ENCODE results near the gene PCDHGC5.

PCDHGC5 gene

DNA sequence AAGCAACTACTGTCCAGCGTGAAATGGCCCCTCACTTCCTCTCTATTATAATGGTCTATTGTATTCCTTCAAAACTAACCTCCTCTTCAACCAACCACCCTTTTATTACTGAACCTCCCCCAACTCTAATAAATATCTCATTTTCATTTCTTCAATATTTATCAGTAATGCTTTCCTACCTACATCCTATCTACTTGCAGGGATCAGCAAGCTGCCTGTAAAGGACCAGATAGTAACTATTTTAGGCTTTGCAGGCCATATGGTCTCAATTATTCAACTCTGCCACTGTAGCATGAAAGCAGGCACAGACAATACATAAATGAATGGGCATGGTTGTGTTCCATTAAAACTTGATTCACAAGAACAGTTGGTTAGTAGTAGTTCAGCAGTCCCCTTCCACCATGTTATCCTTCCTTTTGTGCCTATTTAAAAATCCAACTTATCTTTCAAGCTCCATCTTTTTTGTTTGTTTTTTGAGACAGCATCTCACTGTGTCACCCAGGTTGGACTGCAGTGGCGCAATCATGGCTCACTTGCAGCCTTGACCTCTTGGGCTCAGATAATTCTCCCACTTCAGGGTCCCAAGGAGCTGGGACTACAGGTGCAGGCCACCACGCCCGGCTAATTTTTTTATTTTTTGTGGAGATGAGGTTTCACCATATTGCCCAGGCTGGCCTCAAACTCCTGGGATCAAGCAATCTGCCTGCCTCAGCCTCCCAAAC, 45.8 kb downstream of the PCDHGC5 start:
- FAIRE-seq, result no peak
